DND-41 (cell line): ENCODE measurements around the gene CLDN9.

ENCODE experiments used
- ATAC-seq: fragments of 200-7000 bp; cut with Tn5 transposase; 3 replicates; pipeline ENCODE4 v1.9.1; 2021; ENCODE audit warnings: low read depth; ENCODE audit not compliant: insufficient read depth
- DNase-seq: peaks from one replicate; pipeline ENCODE4 v3.0.0-alpha.2; 2020
- H2AFZ ChIP-seq: 2 replicates; pipeline ENCODE4 v1.6.0; 2012; ENCODE audit warnings: low read depth, low read length
- H3K27ac ChIP-seq: 2 replicates; pipeline ENCODE4 v1.5.1; 2012; ENCODE audit warnings: low read length, inconsistent platforms
- H3K27me3 ChIP-seq: fragments of 200-600 bp; sonication (generic); 2 replicates; pipeline ENCODE4 v1.6.0; 2012; ENCODE audit warnings: low read length, mild to moderate bottlenecking, inconsistent platforms; ENCODE audit not compliant: insufficient read depth, poor library complexity
- H3K36me3 ChIP-seq: 2 replicates; pipeline ENCODE4 v1.5.1; 2012; ENCODE audit warnings: low read length, inconsistent platforms; ENCODE audit not compliant: insufficient read depth
- H3K4me1 ChIP-seq: 2 replicates; pipeline ENCODE4 v1.5.1; 2012; ENCODE audit warnings: mild to moderate bottlenecking, low read length; ENCODE audit not compliant: insufficient read depth
- H3K4me2 ChIP-seq: 2 replicates; pipeline ENCODE4 v1.6.0; 2012; ENCODE audit warnings: mild to moderate bottlenecking, moderate library complexity, low read length, inconsistent platforms; ENCODE audit not compliant: insufficient read depth
- H3K4me3 ChIP-seq, 2 experiments: fragments of 200-600 bp in 1 of 2; shearing (Covaris generic) in 1 of 2; 2 replicates each; pipeline ENCODE4 v1.5.1; 2012 to 2016; ENCODE audit warnings: inconsistent platforms in 2 of 2, low read length in 2 of 2, mild to moderate bottlenecking in 2 of 2, low read depth in 1 of 2, moderate library complexity in 1 of 2
- H3K79me2 ChIP-seq: 2 replicates; pipeline ENCODE4 v1.6.0; 2012; ENCODE audit warnings: low read length, inconsistent platforms; ENCODE audit not compliant: insufficient read depth
- H3K9ac ChIP-seq: 2 replicates; pipeline ENCODE4 v1.6.0; 2012; ENCODE audit warnings: low read depth, mild to moderate bottlenecking, inconsistent platforms, low read length, moderate library complexity
- H3K9me3 ChIP-seq: 2 replicates; pipeline ENCODE4 v1.5.1; 2012; ENCODE audit warnings: low read length, moderate library complexity, mild to moderate bottlenecking, inconsistent platforms; ENCODE audit not compliant: insufficient read depth, severe bottlenecking
- H4K20me1 ChIP-seq: 2 replicates; pipeline ENCODE4 v1.6.0; 2012; ENCODE audit warnings: low read length; ENCODE audit not compliant: insufficient read depth
- CTCF ChIP-seq: IDR thresholded peaks from 2 replicates; pipeline ENCODE4 v1.5.1; 2012; ENCODE audit warnings: borderline replicate concordance, low read length, moderate library complexity, mild to moderate bottlenecking; ENCODE audit not compliant: poor library complexity, severe bottlenecking; ENCODE audit errors: extremely low read depth
- EZH2 ChIP-seq: IDR thresholded peaks from 3 replicates; pipeline ENCODE4 v1.6.1; 2012; ENCODE audit warnings: borderline replicate concordance, low read depth, mild to moderate bottlenecking, moderate library complexity, low read length, inconsistent platforms; ENCODE audit not compliant: severe bottlenecking

The CLDN9 gene

GRCh38 chr16:3017794-3018506 is 5.2 kb downstream of the CLDN9 start, which contains the start of gene CLDN6:
TSS of gene CLDN6 (minus strand) at chr16:3018183. CDS start at chr16:3016021, 2,162 bp downstream.
- Histone ChIP-seq H3K4me3 (no peak within 1 kb of the TSS), H3K9me3 (no peaks in the 10 kb centered on the region), H2AFZ (no peak within 1 kb of the TSS), H3K79me2 (no peaks in the 10 kb centered on the region; the same call in 1 of the 2 replicates), H3K36me3 (no peaks in the 10 kb centered on the region), H3K4me2 (no peak within 1 kb of the TSS), H3K9ac (no peak within 1 kb of the TSS), H4K20me1 (peaks cover 7% of the 10 kb centered on the region; the same call in 1 of the 2 replicates), H3K27ac (no peak within 1 kb of the TSS), H3K27me3 (no peaks in the 10 kb centered on the region), H3K4me1 (peaks cover 36% of the 10 kb centered on the region)
- DNase-seq (peak; percentile 22), ATAC-seq (no peak)
- TF ChIP-seq EZH2, result no peak
- peak; percentile 28 for TF ChIP-seq CTCF

GRCh38 chr16:3019594-3020246 is 7.0 kb downstream of the CLDN9 start:
- Histone ChIP-seq H3K4me1 (peaks cover 49% of the 10 kb centered on the region), H3K9me3 (no peaks in the 10 kb centered on the region), H3K27me3 (no peaks in the 10 kb centered on the region), H3K27ac (0 out of 2 replicates have a peak overlapping the region, but pooled peaks have one; percentile 21), H2AFZ (peak overlapping the region; percentile 75), H3K79me2 (peaks cover 4% of the 10 kb centered on the region), H3K9ac (peak overlapping the region; percentile 64), H3K4me3 (peak overlapping the region; percentile 6 to 61; a peak in 2 of 4 replicates), H4K20me1 (peaks cover 7% of the 10 kb centered on the region), H3K36me3 (no peaks in the 10 kb centered on the region), H3K4me2 (peak overlapping the region; percentile 83)
- no peak for DNase-seq
- no peak for TF ChIP-seq EZH2
- no peak for TF ChIP-seq CTCF
- no peak for ATAC-seq

- H3K27ac ChIP-seq, result peak within 1 kb of the TSS; percentile 50
- no peaks in the 10 kb centered on the region for H3K9me3 ChIP-seq
- peaks cover under 1% of the 10 kb centered on the region for H3K36me3 ChIP-seq
- DNase-seq, result peak; percentile 75
- H4K20me1 ChIP-seq, result peaks cover 9% of the 10 kb centered on the region
- peak within 1 kb of the TSS; percentile 64 for H3K9ac ChIP-seq
- ATAC-seq, result peak; percentile 38
- H3K4me2 ChIP-seq, result peak within 1 kb of the TSS; percentile 83
- no peaks in the 10 kb centered on the region for H3K27me3 ChIP-seq
- peak within 1 kb of the TSS; percentile 75 for H2AFZ ChIP-seq
- H3K4me1 ChIP-seq, result peaks cover 54% of the 10 kb centered on the region
- peaks cover 9% of the 10 kb centered on the region for H3K79me2 ChIP-seq
- peak within 1 kb of the TSS; percentile 46 to 61 for H3K4me3 ChIP-seq
- TF ChIP-seq CTCF (no peak), EZH2 (no peak)
These were observed 7.5 kb downstream of the CLDN9 start, which contains the start of gene TNFRSF12A for GRCh38 chr16:3020247-3020603. TSS of gene TNFRSF12A (plus strand) at chr16:3020368. CDS start at chr16:3020398, 30 bp downstream.
